ENCODE results near the gene CPA1. TPM values are rescaled to one million over a fixed set of nuclear protein-coding genes. Genes with fewer than 3 reads are reported as not detected.

Gene CPA1
- total RNA-seq, 1 donor from 2014 or later: not detected

- ATAC-seq: no peak
These were observed 16.9 kb downstream of the CPA1 start for GRCh38 chr7:130397051-130397757.

GRCh38 chr7:130397758-130398073 lies 17.4 kb downstream of the CPA1 start:
- no peak for ATAC-seq

- no peak for ATAC-seq
These were observed 18.3 kb downstream of the CPA1 start for GRCh38 chr7:130398526-130399090.

- no peak for ATAC-seq
These were observed 19.9 kb downstream of the CPA1 start for GRCh38 chr7:130400120-130400572.

- ATAC-seq: no peak
These were observed 20.8 kb downstream of the CPA1 start for GRCh38 chr7:130401101-130401500.

GRCh38 chr7:130401578-130401977 lies 21.3 kb downstream of the CPA1 start:
- ATAC-seq: no peak

- ATAC-seq: no peak
These were observed 24.7 kb downstream of the CPA1 start for GRCh38 chr7:130405003-130405402.

GRCh38 chr7:130409067-130409711 lies 28.9 kb downstream of the CPA1 start:
- no peak for ATAC-seq

- ATAC-seq: no peak
These were observed 29.4 kb downstream of the CPA1 start for GRCh38 chr7:130409712-130410072.

GRCh38 chr7:130410868-130411541 lies 30.7 kb downstream of the CPA1 start:
- ATAC-seq: no peak

GRCh38 chr7:130413201-130413600 lies 32.9 kb downstream of the CPA1 start:
- ATAC-seq: no peak

GRCh38 chr7:130415006-130415405 lies 34.7 kb downstream of the CPA1 start:
- no peak for ATAC-seq

- ATAC-seq: no peak
These were observed 36.9 kb downstream of the CPA1 start for GRCh38 chr7:130417213-130417612.

GRCh38 chr7:130418306-130418705 lies 38.0 kb downstream of the CPA1 start:
- ATAC-seq: peak; percentile 76

- peak; percentile 96 for ATAC-seq
These were observed 39.4 kb downstream of the CPA1 start for GRCh38 chr7:130419658-130420057.

- no peak for ATAC-seq
These were observed 40.8 kb downstream of the CPA1 start for GRCh38 chr7:130420943-130421578.

GRCh38 chr7:130421684-130422083 lies 41.4 kb downstream of the CPA1 start:
- no peak for ATAC-seq

- ATAC-seq: no peak
These were observed 43.3 kb downstream of the CPA1 start for GRCh38 chr7:130423501-130424037.

GRCh38 chr7:130425796-130426195 lies 45.5 kb downstream of the CPA1 start:
- ATAC-seq: no peak

- ATAC-seq: no peak
These were observed 46.3 kb downstream of the CPA1 start for GRCh38 chr7:130426564-130426963.

- ATAC-seq: no peak
These were observed 48.7 kb downstream of the CPA1 start for GRCh38 chr7:130429019-130429418.

GRCh38 chr7:130430115-130430514 lies 49.8 kb downstream of the CPA1 start:
- no peak for ATAC-seq

All from esophagus mucosa (tissue), 1 donor.